GM12872 (cell line): Measurements from ENCODE around the gene RGS18.

Experiments
- TF ChIP-seq, protein P1 (sequence below): IDR thresholded peaks from 3 replicates; pipeline ENCODE4 v1.5.1; 2011; ENCODE audit warnings: low read depth, mild to moderate bottlenecking, low read length, moderate library complexity; ENCODE audit not compliant: insufficient read depth

The RGS18 gene, protein sequence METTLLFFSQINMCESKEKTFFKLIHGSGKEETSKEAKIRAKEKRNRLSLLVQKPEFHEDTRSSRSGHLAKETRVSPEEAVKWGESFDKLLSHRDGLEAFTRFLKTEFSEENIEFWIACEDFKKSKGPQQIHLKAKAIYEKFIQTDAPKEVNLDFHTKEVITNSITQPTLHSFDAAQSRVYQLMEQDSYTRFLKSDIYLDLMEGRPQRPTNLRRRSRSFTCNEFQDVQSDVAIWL

DNA sequence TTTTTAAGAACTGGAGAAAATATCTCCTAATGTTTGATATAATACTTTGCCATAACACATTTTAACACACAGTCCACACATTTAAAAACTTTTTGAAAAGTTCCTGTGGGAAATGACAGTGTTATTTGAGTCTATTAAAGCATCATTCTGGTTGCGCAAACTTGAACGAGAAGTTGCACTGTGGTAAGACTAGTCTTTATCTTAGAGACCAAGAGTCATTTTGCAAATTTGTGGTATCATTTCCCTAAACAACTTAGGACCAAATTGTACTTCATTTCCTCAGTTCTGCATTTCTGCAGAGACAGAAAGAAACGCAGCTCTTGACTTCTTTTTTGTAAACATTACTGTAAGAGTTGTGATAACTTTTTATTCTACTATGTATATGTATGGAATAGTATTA is at the start of gene RGS18:
Gene RGS18 (plus strand): TSS at position 282 of the 400 bp plus-strand sequence. CDS start 176 bp downstream, outside the sequence.
- TF ChIP-seq, protein P1, sequence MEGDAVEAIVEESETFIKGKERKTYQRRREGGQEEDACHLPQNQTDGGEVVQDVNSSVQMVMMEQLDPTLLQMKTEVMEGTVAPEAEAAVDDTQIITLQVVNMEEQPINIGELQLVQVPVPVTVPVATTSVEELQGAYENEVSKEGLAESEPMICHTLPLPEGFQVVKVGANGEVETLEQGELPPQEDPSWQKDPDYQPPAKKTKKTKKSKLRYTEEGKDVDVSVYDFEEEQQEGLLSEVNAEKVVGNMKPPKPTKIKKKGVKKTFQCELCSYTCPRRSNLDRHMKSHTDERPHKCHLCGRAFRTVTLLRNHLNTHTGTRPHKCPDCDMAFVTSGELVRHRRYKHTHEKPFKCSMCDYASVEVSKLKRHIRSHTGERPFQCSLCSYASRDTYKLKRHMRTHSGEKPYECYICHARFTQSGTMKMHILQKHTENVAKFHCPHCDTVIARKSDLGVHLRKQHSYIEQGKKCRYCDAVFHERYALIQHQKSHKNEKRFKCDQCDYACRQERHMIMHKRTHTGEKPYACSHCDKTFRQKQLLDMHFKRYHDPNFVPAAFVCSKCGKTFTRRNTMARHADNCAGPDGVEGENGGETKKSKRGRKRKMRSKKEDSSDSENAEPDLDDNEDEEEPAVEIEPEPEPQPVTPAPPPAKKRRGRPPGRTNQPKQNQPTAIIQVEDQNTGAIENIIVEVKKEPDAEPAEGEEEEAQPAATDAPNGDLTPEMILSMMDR, result no peak

DNA sequence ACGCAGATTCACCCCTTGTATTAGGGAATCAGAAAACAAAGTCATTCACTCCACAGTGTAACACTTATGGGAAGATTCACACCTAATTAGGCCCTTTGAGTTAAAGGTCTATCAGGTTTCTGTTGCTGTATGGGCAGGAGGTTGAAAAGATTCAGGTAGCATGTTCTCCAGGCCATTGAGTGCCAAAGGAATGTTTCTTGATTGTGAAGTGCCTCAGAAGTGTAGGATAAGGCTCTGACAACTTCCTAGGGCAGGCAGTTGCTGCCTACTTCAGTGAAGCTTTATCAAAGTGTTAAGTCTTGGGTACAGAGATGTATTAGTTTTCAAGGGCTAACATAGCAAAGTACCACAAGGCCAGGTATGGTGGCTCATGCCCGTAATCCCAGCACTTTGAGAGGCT is 48.7 kb upstream of the RGS18 start:
- TF ChIP-seq, protein P1, result no peak

DNA sequence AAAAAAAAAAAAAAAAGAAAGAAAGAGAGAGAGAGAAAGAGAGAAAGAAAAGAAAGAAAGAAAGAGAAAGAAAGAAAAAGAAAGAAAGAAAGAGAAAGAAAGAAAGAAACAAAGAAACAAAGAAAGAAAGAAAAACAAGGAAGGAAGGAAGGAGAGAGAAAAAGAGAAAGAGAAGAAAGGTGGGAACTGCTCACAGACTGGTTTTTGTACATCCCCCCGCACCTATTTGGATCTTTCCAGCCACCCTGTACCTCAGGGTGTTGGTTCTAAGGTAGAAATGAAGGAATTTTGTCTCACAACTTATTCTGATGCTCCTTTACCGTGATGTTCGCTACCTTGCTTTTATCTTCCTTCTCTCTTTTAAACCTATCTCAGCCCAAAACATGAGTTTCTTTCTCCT is 43.3 kb upstream of the RGS18 start:
- TF ChIP-seq, protein P1, result no peak

DNA sequence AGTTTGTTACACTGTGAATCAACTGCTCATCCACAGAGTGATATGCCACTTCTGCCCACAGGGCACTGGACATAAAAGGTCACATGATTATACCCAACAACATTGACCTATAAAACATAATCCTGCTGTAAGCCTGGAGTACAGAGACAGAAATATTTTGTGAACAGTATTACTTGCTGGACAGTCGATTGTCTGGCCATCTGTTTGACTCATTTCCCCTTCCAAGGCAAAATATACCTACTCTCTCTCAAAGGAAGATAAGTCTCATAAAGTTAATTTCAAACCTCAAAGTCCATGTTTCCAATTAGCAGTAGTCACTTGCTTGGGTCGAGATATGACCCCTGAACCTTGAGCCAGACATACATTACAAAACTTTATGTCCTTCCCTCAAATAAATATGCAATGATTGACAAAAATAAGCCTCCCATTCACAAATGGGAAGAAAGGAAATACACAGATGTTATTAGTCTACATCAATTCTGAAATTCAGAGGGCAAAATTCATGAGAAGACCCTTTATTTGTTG is 39.3 kb upstream of the RGS18 start:
- TF ChIP-seq, protein P1, result no peak

DNA sequence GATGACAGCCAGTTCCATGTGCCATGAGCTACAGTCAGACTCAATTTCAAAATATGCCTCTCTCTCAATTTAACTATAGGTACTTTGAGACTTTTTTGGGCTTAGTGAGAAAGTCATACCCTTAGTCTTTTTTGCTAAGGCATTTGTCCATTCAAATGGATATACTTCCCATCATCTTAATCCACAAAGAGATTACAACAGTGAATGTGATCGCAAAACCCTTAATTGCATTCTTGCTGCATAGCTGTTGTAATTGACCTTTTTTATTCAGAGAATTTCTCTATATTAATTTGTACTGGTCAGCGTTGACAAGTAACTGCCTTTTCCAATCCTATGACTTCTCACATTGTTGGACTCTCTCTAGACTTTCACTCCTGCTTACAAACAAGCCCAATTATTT is 38.6 kb upstream of the RGS18 start:
- TF ChIP-seq, protein P1, result no peak

DNA sequence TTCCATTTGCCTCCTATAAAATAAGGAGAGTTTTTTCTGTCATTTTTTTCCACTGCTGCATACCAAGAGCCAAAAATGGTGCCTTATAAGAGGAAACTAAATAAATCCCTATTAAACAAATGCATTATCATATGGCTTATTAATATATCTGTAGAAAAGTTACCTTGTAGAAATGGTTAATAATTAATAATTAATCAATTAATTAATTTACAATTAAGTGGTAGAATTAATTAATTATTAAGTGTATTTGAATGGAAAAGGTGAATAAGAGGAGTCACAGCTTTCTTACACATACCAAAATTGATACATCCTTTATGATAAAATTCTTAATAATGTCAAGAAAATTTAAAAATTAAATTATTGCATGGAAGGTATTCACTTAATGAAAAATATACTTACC is 35.6 kb upstream of the RGS18 start:
- TF ChIP-seq, protein P1, result no peak

DNA sequence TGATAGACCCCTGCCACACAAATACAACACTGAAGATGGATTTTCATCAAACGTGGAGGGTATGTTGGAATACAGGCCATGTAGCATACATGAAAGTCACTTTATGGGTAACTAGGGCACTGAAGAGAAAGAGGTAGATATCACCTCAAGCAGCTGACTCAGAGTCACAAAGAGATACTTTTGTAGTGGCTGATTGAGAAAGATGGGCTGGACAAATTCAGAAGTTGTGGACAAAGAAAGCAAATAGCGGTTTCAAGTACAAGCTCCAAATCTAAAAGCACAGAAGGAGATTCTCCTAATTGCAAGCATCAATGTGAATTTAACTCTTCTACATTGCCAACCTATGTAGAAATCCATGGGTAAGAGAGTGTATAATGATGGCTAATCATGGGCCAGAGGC is 35.0 kb upstream of the RGS18 start:
- TF ChIP-seq, protein P1, result no peak
